ENCODE measurements around the gene TWIST2. TPM values are rescaled to one million over a fixed set of nuclear protein-coding genes. Genes with fewer than 3 reads are reported as not detected.

TWIST2 gene
- total RNA-seq, 1 donor from 2014 or later, result 0.20 TPM

GRCh38 chr2:238916176-238916874 lies 68.4 kb downstream of the TWIST2 start:
- DNase-seq (ENCODE audit: low read depth in 2 of 2), result no peak

- DNase-seq (ENCODE audit: low read depth in 2 of 2), result no peak
Measured at GRCh38 chr2:238916875-238917590, 69.1 kb downstream of the TWIST2 start.

GRCh38 chr2:238919307-238919706 lies 71.4 kb downstream of the TWIST2 start:
- DNase-seq (ENCODE audit: low read depth in 2 of 2), result no peak

GRCh38 chr2:238920053-238920452 lies 72.2 kb downstream of the TWIST2 start:
- DNase-seq (ENCODE audit: low read depth in 2 of 2), result no peak

GRCh38 chr2:238920601-238921001 lies 72.7 kb downstream of the TWIST2 start:
- no peak for DNase-seq (ENCODE audit: low read depth in 2 of 2)

- no peak for DNase-seq (ENCODE audit: low read depth in 2 of 2)
Measured at GRCh38 chr2:238921259-238921658, 73.4 kb downstream of the TWIST2 start.

GRCh38 chr2:238921681-238922319 lies 73.9 kb downstream of the TWIST2 start:
- DNase-seq (ENCODE audit: low read depth in 2 of 2), result no peak

GRCh38 chr2:238922435-238922834 lies 74.5 kb downstream of the TWIST2 start:
- DNase-seq (ENCODE audit: low read depth in 2 of 2), result no peak

GRCh38 chr2:238924032-238924431 lies 76.1 kb downstream of the TWIST2 start:
- no peak for DNase-seq (ENCODE audit: low read depth in 2 of 2)

GRCh38 chr2:238924796-238925195 lies 76.9 kb downstream of the TWIST2 start:
- DNase-seq (ENCODE audit: low read depth in 2 of 2), result peak in 1 of 2 donors; percentile 20

GRCh38 chr2:238925281-238925680 lies 77.4 kb downstream of the TWIST2 start:
- no peak for DNase-seq (ENCODE audit: low read depth in 2 of 2)

- DNase-seq (ENCODE audit: low read depth in 2 of 2), result no peak
Measured at GRCh38 chr2:238925816-238926521, 78.1 kb downstream of the TWIST2 start.

GRCh38 chr2:238926761-238927611 lies 79.1 kb downstream of the TWIST2 start:
- DNase-seq (ENCODE audit: low read depth in 2 of 2), result no peak

GRCh38 chr2:238927746-238928519 lies 80.0 kb downstream of the TWIST2 start:
- DNase-seq (ENCODE audit: low read depth in 2 of 2), result no peak

GRCh38 chr2:238928520-238929241 lies 80.8 kb downstream of the TWIST2 start:
- DNase-seq (ENCODE audit: low read depth in 2 of 2), result no peak

GRCh38 chr2:238929242-238930081 lies 81.6 kb downstream of the TWIST2 start:
- peak; percentile 27 to 63 for DNase-seq (ENCODE audit: low read depth in 2 of 2)

- DNase-seq (ENCODE audit: low read depth in 2 of 2), result no peak
Measured at GRCh38 chr2:238930216-238930615, 82.3 kb downstream of the TWIST2 start.

GRCh38 chr2:238936162-238937052 lies 88.5 kb downstream of the TWIST2 start:
- no peak for DNase-seq (ENCODE audit: low read depth in 2 of 2)
